Vagina (tissue), 2 donors: ENCODE results near the gene ARVCF. TPM values are rescaled to one million over a fixed set of nuclear protein-coding genes. Genes with fewer than 3 reads are reported as not detected.

ENCODE experiments used
- DNase-seq, 2 donors: peaks; one replicate each; pipeline ENCODE4 v3.0.0-alpha.2; 2017; ENCODE audit errors: extremely low spot score in 2 of 2
- H3K27ac ChIP-seq: fragments of 200-600 bp; sonication (generic); one replicate; pipeline ENCODE4 v1.5.1; 2019
- H3K27me3 ChIP-seq: fragments of 200-600 bp; sonication (generic); one replicate; pipeline ENCODE4 v1.5.1; 2019
- H3K36me3 ChIP-seq, 2 donors: fragments of 200-600 bp; sonication (generic); one replicate each; pipeline ENCODE4 v1.5.1; 2017 to 2019
- H3K4me1 ChIP-seq: fragments of 200-600 bp; sonication (generic); one replicate; pipeline ENCODE4 v1.5.1; 2019
- H3K4me3 ChIP-seq, 2 donors: fragments of 200-600 bp; sonication (generic); 1 replicate in 1 of 2; 2 replicates in 1 of 2; pipeline ENCODE4 v1.5.1; 2016 to 2019
- H3K9me3 ChIP-seq: fragments of 200-600 bp; sonication (generic); one replicate; pipeline ENCODE4 v1.5.1; 2019
- CTCF ChIP-seq, 3 experiments: fragments of 450-650 bp in 2 of 3; fragments of 200-600 bp in 1 of 3; sonication (generic) in 1 of 3; IDR thresholded peaks; one replicate each; pipeline ENCODE4 v1.5.1; 2017 to 2019; ENCODE audit warnings: antibody characterized with exemption in 3 of 3, mild to moderate bottlenecking in 2 of 3, moderate library complexity in 2 of 3
- POLR2A ChIP-seq, 2 donors: fragments of 450-650 bp; IDR thresholded peaks; one replicate each; pipeline ENCODE4 v1.6.1; 2017; ENCODE audit warnings: antibody characterized with exemption in 2 of 2, mild to moderate bottlenecking in 2 of 2, moderate library complexity in 2 of 2
- POLR2AphosphoS5 ChIP-seq, 2 donors: sonication (generic); formaldehyde crosslinking; IDR thresholded peaks; one replicate each; pipeline ENCODE4 v1.9.0; 2017; ENCODE audit warnings: antibody characterized with exemption in 2 of 2, mild to moderate bottlenecking in 2 of 2, low read depth in 1 of 2; ENCODE audit not compliant: insufficient read depth in 1 of 2
- intact Hi-C: fragments of 100-400 bp; cut with DNase I; formaldehyde crosslinking; loops from one replicate; pipeline ENCODE4 v1.15.1; 2023
- total RNA-seq: library from RNA; depleted of rRNA; stranded (reverse); fragments of >200 nt; gene quantifications from one replicate; pipeline ENCODE4 v1.2.3, GENCODE V29; 2016

The ARVCF gene
- total RNA-seq, 1 donor from 2014 or later = 10.8 TPM

DNA sequence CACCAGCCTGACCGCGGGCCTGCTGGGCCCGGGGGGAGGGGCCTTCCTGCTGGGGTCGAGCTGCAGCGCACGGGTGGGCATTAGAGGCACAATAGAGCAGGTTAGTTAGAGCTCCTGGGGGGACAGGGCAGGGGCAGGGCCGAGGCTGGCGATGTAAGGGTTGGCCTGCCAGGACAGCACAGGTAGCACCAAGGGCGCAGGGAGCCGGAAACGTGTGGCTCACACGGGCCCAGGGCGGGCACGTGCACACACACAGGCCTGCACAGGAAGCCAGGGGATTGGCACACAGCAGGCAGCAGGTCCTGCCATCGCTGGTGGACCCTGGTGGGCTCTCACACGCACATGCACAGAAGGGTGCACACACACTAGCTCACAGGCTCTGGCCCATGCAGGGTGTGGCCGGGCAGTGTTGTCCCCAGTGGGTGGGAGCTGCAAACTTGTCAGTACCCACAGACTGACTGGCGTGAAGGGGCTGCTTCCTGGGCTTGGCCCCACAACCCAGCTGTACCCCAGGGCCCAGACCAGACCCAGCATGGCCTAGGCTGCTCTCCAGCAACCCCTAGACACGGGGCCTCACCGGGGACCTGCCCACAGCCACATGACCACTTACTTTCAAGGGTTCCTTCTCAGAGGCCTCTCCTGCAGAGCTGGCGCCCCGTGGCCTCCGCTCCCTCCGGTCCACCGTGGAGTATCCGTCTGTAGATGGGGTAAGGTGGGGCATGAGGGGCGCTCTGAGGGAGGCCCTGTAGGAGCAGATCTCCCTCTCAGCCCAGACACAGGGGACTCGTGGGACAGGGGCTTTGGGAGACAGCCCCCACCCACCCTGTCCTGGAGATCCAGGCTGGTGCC lies 45.1 kb downstream of the ARVCF start:
- intact Hi-C loops = loop anchor here (2.0 kb wide), 1 partner anchor 41 kb away; no protein-coding TSS in a partner anchor

DNA sequence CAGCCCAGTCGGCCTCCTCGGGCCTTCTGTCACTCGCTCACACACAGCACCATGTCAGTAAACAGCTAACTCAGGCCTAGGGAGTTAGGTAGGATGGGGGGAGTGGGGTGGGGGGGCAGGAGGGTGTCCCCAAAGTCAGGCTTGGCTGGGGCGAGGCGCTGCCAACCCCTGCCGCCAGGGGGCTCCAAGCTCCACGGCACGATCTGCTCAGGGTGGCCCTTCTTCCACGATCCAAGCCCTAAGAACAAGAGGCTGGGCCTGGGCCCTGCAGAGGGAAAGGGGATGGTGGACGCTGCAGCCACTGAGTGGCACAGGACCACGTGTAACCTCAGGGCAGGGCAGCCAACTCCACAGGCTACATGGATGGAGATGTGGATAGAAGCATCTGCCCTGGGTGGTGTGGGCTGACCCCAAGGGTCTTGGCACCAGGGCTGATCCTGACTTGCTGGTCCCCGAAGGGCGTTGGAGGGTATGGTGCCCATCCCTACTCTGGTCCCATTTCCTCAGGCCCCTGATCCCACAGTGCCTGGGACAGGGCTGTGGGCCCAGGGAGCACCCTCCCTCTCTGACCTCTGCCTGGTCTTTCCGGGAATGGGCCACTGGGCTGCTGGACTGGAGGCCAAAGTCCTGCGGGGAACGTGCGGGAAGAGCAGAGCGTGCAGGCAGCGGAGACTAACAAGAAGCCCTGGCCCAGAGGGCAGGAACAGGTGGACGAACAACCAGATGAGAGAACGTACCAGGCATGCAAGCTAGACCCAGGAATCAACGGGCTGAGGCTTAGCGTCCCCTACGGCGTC lies 45.9 kb downstream of the ARVCF start:
- Histone ChIP-seq H3K4me1 (peaks cover 15% of the 10 kb centered on the region), H3K9me3 (no peaks in the 10 kb centered on the region), H3K36me3 (peaks cover 0 to 46% of the 10 kb centered on the region in 2 donors), H3K27me3 (no peaks in the 10 kb centered on the region), H3K27ac (no peak overlapping the region), H3K4me3 (no peak overlapping the region)
- no peak for DNase-seq
- intact Hi-C loops = loop anchor here (2.0 kb wide), 1 partner anchor 42 kb away; no protein-coding TSS in a partner anchor
- TF ChIP-seq CTCF (IDR thresholded peaks at IDR 0.05) (peak; percentile 55 to 94 (median 59)), POLR2AphosphoS5 (IDR thresholded peaks at IDR 0.05; ENCODE audit: insufficient read depth in 1 of 2, low read depth in 1 of 2) (no peak)

More for the DNA sequence above, 45.1 kb downstream of the ARVCF start:
- Histone ChIP-seq H3K9me3 (no peaks in the 10 kb centered on the region), H3K4me3 (no peak overlapping the region), H3K4me1 (peaks cover 15% of the 10 kb centered on the region), H3K36me3 (peaks cover 0 to 38% of the 10 kb centered on the region in 2 donors), H3K27me3 (no peaks in the 10 kb centered on the region), H3K27ac (no peak overlapping the region)
- no peak for DNase-seq
- TF ChIP-seq POLR2AphosphoS5 (IDR thresholded peaks at IDR 0.05; ENCODE audit: insufficient read depth in 1 of 2, low read depth in 1 of 2) (no peak), CTCF (IDR thresholded peaks at IDR 0.05) (no peak), POLR2A (IDR thresholded peaks at IDR 0.05) (no peak)

- no peak overlapping the region for H3K4me3 ChIP-seq
- H3K9me3 ChIP-seq = no peaks in the 10 kb centered on the region
- TF ChIP-seq POLR2AphosphoS5 (IDR thresholded peaks at IDR 0.05; ENCODE audit: insufficient read depth in 1 of 2, low read depth in 1 of 2) (no peak), POLR2A (IDR thresholded peaks at IDR 0.05) (no peak), CTCF (IDR thresholded peaks at IDR 0.05) (no peak)
- peaks cover 15% of the 10 kb centered on the region for H3K4me1 ChIP-seq
- peaks cover 0 to 52% of the 10 kb centered on the region in 2 donors for H3K36me3 ChIP-seq
- DNase-seq = no peak
- no peaks in the 10 kb centered on the region for H3K27me3 ChIP-seq
- intact Hi-C loops = loop anchor here (2.0 kb wide), 1 partner anchor 43 kb away; no protein-coding TSS in a partner anchor
- H3K27ac ChIP-seq = no peak overlapping the region
Observed at GRCh38 chr22:19970031-19970478, 46.6 kb downstream of the ARVCF start.

GRCh38 chr22:19969141-19969928 lies 47.3 kb downstream of the ARVCF start:
- no peak for DNase-seq
- peaks cover 0 to 58% of the 10 kb centered on the region in 2 donors for H3K36me3 ChIP-seq
- H3K27ac ChIP-seq = no peak overlapping the region
- no peak overlapping the region for H3K4me3 ChIP-seq
- no peaks in the 10 kb centered on the region for H3K9me3 ChIP-seq
- intact Hi-C loops = no loop called here
- no peak for TF ChIP-seq POLR2AphosphoS5 (IDR thresholded peaks at IDR 0.05; ENCODE audit: insufficient read depth in 1 of 2, low read depth in 1 of 2)
- no peak for TF ChIP-seq POLR2A (IDR thresholded peaks at IDR 0.05)
- no peak for TF ChIP-seq CTCF (IDR thresholded peaks at IDR 0.05)
- H3K27me3 ChIP-seq = no peaks in the 10 kb centered on the region
- peaks cover 9% of the 10 kb centered on the region for H3K4me1 ChIP-seq
